ENCODE measurements around the gene KCNH1.

- TF ChIP-seq CTCF (IDR thresholded peaks at IDR 0.05; ENCODE audit: poor library complexity, severe bottlenecking) (no peak), EP300 (conservative IDR thresholded peaks at IDR 0.05; ENCODE audit: poor library complexity, severe bottlenecking) (no peak), TAF1 (IDR thresholded peaks at IDR 0.05; ENCODE audit: low read depth) (no peak), MXI1 (conservative IDR thresholded peaks at IDR 0.05; ENCODE audit: poor library complexity, severe bottlenecking) (no peak), EZH2 (IDR thresholded peaks at IDR 0.05; ENCODE audit: borderline replicate concordance, insufficient read depth, low read length, poor library complexity, severe bottlenecking) (no peak), POLR2AphosphoS5 (IDR thresholded peaks at IDR 0.05) (no peak)
Measured at GRCh38 chr1:211127166-211127565, 6.8 kb downstream of the KCNH1 start.

All from neural cell (in vitro differentiated cells).